Kidney (tissue), 14 donors: ENCODE measurements around the gene ANXA11. TPM values are rescaled to one million over a fixed set of nuclear protein-coding genes. Genes with fewer than 3 reads are reported as not detected.
A peak's percentile ranks its signal among the peaks of the same experiment; 100 is the strongest.

Experiments
- DNase-seq, 5 donors: peaks; one replicate each; pipeline ENCODE4 v3.0.0-alpha.2; 2013 to 2020
- FAIRE-seq: peaks from 2 replicates; lab custom pipeline; 2012; peaks lifted over from hg19 to GRCh38; lab: Jason Lieb, UNC
- H3K27ac ChIP-seq, 2 donors: one replicate each; pipeline ENCODE4 v1.7.0; 2013; ENCODE audit warnings: low read depth in 2 of 2, low read length in 2 of 2, inconsistent platforms in 1 of 2
- H3K27me3 ChIP-seq: one replicate; pipeline ENCODE4 v1.7.1; 2013; ENCODE audit warnings: low read length, inconsistent platforms; ENCODE audit not compliant: control insufficient read depth, insufficient read depth
- H3K36me3 ChIP-seq, 3 donors: one replicate each; pipeline versions ENCODE4 v1.7.0 to v1.7.1; 2013; ENCODE audit warnings: low read length in 3 of 3, control low read depth in 1 of 3, inconsistent platforms in 1 of 3; ENCODE audit not compliant: insufficient read depth in 3 of 3, control insufficient read depth in 2 of 3
- H3K4me1 ChIP-seq, 3 donors: one replicate each; pipeline versions ENCODE4 v1.7.0 to v1.7.1; 2013; ENCODE audit warnings: low read length in 3 of 3, inconsistent platforms in 1 of 3, low read depth in 1 of 3; ENCODE audit not compliant: control insufficient read depth in 2 of 3, insufficient read depth in 2 of 3
- H3K4me3 ChIP-seq, 3 donors: one replicate each; pipeline versions ENCODE4 v1.7.0 to v1.8.1; 2013; ENCODE audit warnings: low read length in 3 of 3, control low read depth in 1 of 3, inconsistent platforms in 1 of 3
- H3K9ac ChIP-seq, 3 donors: one replicate each; pipeline versions ENCODE4 v1.7.0 to v1.7.1; 2013; ENCODE audit warnings: low read length in 3 of 3, control low read depth in 1 of 3, inconsistent platforms in 1 of 3
- H3K9me3 ChIP-seq, 3 donors: one replicate each; pipeline versions ENCODE4 v1.7.0 to v1.7.1; 2013; ENCODE audit warnings: low read length in 3 of 3, control low read depth in 1 of 3, inconsistent platforms in 1 of 3; ENCODE audit not compliant: control insufficient read depth in 2 of 3, insufficient read depth in 1 of 3
- intact Hi-C: fragments of 100-400 bp; cut with DNase I; formaldehyde crosslinking; loops from one replicate; pipeline ENCODE4 v1.11.1; 2022
- polyA plus RNA-seq: library from polyadenylated mRNA; stranded (reverse); fragments of 350-450 nt; fragmentation: Illumina TruSeq; extraction: RNeasy Lipid Tissue Mini Kit (QIAGEN cat#74804); gene quantifications from one replicate; pipeline ENCODE4 v1.2.3, GENCODE V29; 2014; ENCODE audit warnings: low read depth, low replicate concordance; ENCODE audit not compliant: insufficient read depth
- total RNA-seq: library from RNA; stranded (reverse); fragmentation: NEBNext Ultra II Directional; extraction: Animal tissue kit (Norgen Biotek cat#: 25700); gene quantifications from one replicate; pipeline ENCODE4 v1.2.1, GENCODE V29; 2021
- TF ChIP-seq, protein P1 (sequence below): IDR thresholded peaks from 3 replicates; pipeline ENCODE4 v1.5.1; 2012; ENCODE audit warnings: mild to moderate bottlenecking, moderate library complexity, borderline replicate concordance; ENCODE audit not compliant: insufficient read depth; ENCODE audit errors: extremely low read depth
- donor health status: control.
- donor health status: control.
- donor health status: control.
- donor health status: control.
- donor health status: control.
- donor health status: DM: yes; HTN: yes; CAD: no.
- donor health status: Normal renal cell carcinoma (clear cell type).

Gene ANXA11
- total and polyA plus RNA-seq, 2 donors from 2014 or later: 435 to 543 TPM

DNA sequence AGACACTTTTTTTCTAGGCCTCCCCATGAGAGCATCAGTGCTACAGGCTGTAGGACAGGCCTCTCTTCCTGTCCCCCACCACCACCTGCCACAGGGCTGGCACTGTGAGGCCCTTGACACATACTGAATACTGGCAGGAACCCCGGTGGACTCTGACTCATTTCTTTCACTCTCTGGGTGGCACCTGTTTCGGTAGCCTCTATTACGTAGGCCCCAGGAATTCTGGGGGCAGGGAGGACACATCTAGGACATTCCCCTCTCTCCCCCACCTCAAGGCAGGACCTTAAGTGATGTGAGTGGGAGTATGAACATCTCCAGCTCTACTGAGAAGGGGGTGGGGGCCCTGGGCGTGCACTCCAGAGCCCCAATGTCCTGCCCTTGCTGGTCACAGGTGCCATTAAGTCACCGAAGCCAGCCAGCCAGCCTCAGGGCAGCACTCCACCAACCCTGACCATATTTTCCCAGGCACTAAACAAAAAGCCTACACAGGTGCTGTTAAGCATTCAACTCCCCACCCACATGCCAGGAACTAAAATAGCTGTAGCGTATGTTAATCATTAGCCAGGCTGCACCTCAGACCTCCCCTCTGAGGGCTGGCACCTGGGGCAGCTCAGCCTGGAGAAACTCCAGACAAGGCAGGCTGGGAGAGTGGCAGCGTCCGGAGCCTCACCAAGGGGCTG, 8.9 kb downstream of the ANXA11 start:
- Histone ChIP-seq H3K9ac (peak overlapping the region; percentile 2 to 55 (median 16)), H3K4me1 (peaks cover 0 to 74% (median 51%) of the 10 kb centered on the region in 3 donors), H3K9me3 (no peaks in the 10 kb centered on the region), H3K27ac (peak overlapping the region; percentile 83 to 94), H3K36me3 (no peaks in the 10 kb centered on the region), H3K27me3 (no peaks in the 10 kb centered on the region), H3K4me3 (peak overlapping the region in 1 of 3 donors; percentile 24)
- TF ChIP-seq, protein P1, sequence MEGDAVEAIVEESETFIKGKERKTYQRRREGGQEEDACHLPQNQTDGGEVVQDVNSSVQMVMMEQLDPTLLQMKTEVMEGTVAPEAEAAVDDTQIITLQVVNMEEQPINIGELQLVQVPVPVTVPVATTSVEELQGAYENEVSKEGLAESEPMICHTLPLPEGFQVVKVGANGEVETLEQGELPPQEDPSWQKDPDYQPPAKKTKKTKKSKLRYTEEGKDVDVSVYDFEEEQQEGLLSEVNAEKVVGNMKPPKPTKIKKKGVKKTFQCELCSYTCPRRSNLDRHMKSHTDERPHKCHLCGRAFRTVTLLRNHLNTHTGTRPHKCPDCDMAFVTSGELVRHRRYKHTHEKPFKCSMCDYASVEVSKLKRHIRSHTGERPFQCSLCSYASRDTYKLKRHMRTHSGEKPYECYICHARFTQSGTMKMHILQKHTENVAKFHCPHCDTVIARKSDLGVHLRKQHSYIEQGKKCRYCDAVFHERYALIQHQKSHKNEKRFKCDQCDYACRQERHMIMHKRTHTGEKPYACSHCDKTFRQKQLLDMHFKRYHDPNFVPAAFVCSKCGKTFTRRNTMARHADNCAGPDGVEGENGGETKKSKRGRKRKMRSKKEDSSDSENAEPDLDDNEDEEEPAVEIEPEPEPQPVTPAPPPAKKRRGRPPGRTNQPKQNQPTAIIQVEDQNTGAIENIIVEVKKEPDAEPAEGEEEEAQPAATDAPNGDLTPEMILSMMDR: no peak
- FAIRE-seq: peak; percentile 59
- intact Hi-C loops: no loop called here
- DNase-seq: peak; percentile 87 to 95 (median 94)

DNA sequence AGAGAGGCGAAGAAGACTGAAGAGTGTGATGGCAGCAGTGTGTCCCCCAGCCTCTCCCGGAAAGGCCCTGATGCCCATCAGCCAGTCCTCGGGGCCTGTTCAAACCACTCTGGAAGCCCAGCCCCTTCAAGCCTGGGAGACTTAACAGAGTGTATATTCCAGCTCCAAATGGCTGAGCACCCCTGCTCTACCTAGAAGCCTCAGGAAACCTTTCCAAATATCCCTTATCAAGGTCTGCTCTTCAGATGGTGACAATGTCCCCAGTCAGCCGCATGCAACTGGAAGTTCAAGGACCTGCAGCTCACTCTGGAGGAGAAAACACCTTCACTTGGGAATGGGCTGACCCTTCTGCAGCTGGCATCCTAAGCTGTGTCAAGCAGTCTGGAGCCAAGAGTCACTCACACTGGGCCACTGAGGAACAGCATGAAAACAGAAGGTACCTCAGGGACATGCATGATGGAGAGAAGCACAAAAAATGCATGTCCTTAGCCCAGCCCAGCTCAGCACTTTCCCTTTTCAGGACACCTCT, 10.2 kb downstream of the ANXA11 start:
- TF ChIP-seq, protein P1: no peak

DNA sequence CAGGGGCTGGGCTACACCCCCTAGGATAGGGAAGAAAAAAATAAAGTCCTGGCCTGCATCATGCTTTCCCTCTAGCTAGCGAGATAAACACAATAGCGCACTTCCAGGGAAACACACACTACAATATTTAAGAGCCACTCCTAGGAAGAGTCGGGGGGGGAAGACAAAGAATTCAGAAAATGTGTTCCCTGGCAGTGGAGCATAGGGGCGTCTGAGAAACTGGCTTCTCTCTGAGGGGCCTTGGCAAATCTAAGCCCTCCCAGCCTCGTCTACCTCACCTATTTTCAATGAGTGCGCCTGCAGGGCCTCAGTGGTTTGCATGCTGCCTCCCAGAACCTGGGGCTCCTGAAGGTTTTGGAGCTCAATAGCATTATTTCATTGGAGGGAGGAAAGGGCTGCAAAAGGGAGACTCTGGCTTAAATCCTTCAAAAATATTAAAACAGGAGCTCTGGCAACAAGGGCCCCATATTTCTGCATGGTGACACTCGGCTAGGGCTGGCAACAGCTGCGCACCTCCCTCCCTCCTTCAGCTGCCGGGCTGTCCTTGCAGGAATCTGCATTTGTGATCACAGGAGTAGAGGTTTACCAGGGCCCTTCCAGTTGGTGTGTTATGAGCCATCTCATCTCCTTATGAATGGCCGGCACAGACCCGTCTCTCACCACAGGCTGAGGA, 10.8 kb downstream of the ANXA11 start:
- TF ChIP-seq, protein P1: no peak
- FAIRE-seq: no peak
- no peaks in the 10 kb centered on the region for H3K36me3 ChIP-seq
- H3K27me3 ChIP-seq: no peaks in the 10 kb centered on the region
- no peak for DNase-seq
- H3K9ac ChIP-seq: peak overlapping the region in 2 of 3 donors; percentile 2 to 57
- no peaks in the 10 kb centered on the region for H3K9me3 ChIP-seq
- intact Hi-C loops: no loop called here
- no peak overlapping the region for H3K4me3 ChIP-seq
- H3K4me1 ChIP-seq: peaks cover 0 to 63% (median 42%) of the 10 kb centered on the region in 3 donors
- H3K27ac ChIP-seq: peak overlapping the region; percentile 83 to 94

More for the DNA sequence above, 10.2 kb downstream of the ANXA11 start:
- DNase-seq (no peak), FAIRE-seq (no peak)
- peaks cover 0 to 63% (median 45%) of the 10 kb centered on the region in 3 donors for H3K4me1 ChIP-seq
- no peak overlapping the region for H3K4me3 ChIP-seq
- H3K27ac ChIP-seq: peak overlapping the region; percentile 83 to 94
- H3K9me3 ChIP-seq: no peaks in the 10 kb centered on the region
- no peaks in the 10 kb centered on the region for H3K27me3 ChIP-seq
- H3K9ac ChIP-seq: peak overlapping the region in 1 of 3 donors; percentile 55
- intact Hi-C loops: no loop called here
- H3K36me3 ChIP-seq: no peaks in the 10 kb centered on the region
